ENCODE measurements around the gene SLC26A8. TPM values are rescaled to one million over a fixed set of nuclear protein-coding genes. Genes with fewer than 3 reads are reported as not detected.
"Not testable (repeated sequence)": the region's sequence is repeated elsewhere in the genome, so short reads cannot be mapped to it uniquely, and the experiment has no call there.

SLC26A8 gene
- total and polyA plus RNA-seq, 2 of the 13 experiments (the other 11 are each of a cell fraction or from before 2014, with no cell fraction given): 0.46 TPM; not detected in 1

GRCh38 chr6:36033935-36034334 is 9.5 kb upstream of the SLC26A8 start:
- no peaks in the 10 kb centered on the region for H3K9me3 ChIP-seq (ENCODE audit: low read length)
- TF ChIP-seq ZNF652 (CRISPR knock-in tag; IDR thresholded peaks at IDR 0.05; ENCODE audit: borderline replicate concordance, low read depth) (peak; percentile 69), TCF12 (IDR thresholded peaks at IDR 0.05) (no peak), TCF12 (CRISPR knock-in tag; IDR thresholded peaks at IDR 0.05) (no peak), ZBTB38 (CRISPR knock-in tag; IDR thresholded peaks at IDR 0.05) (no peak)
- no peak overlapping the region for H3K4me3 ChIP-seq (replicated peaks in 1 of 3; ENCODE audit: insufficient read depth in 1 of 3, low read depth in 2 of 3, low read length in 3 of 3)
- H3K27me3 ChIP-seq (ENCODE audit: control insufficient read depth in 1 of 2, insufficient read depth in 2 of 2, low read length in 2 of 2): no peaks in the 10 kb centered on the region; a peak in 1 of 5 replicates
- DNase-seq (ENCODE audit: low spot score) (no peak), FAIRE-seq (no peak), ATAC-seq (no peak)
- H3K36me3 ChIP-seq (replicated peaks in 1 of 2; ENCODE audit: control insufficient read depth in 1 of 2, insufficient read depth in 2 of 2, low read length in 2 of 2): peaks cover 0 to 2% of the 10 kb centered on the region in 2 experiments; a peak in 2 of 5 replicates
- in situ Hi-C loops (cut with HindIII; ENCODE audit: extremely low pct_ligation_motif_present, low pct_unique_long_range_greater_than_20kb): no loop called here
- peaks cover 65% of the 10 kb centered on the region for H3K4me1 ChIP-seq (ENCODE audit: insufficient read depth, low read length)
- WGBS (ENCODE audit: low lambda C conversion rate): 94% methylated on average over 3 of the region's 3 CpGs
- H4K20me1 ChIP-seq (ENCODE audit: insufficient read depth, low read length): peaks cover 69% of the 10 kb centered on the region
- BruUV-seq (replicated peaks): no TSS peak
- no peak overlapping the region for H3K27ac ChIP-seq (ENCODE audit: extremely low read length, insufficient read depth, low read length)
- no peak overlapping the region for H3K4me2 ChIP-seq (ENCODE audit: low read depth, low read length)
- intact Hi-C loops (cut with micrococcal nuclease; ENCODE audit: unreplicated experiment): no loop called here
- peaks cover 99% of the 10 kb centered on the region for H3K79me2 ChIP-seq (ENCODE audit: insufficient read depth, low read length)
- no peak overlapping the region for H3K9ac ChIP-seq (ENCODE audit: insufficient read depth, low read depth, low read length)
- POLR2A ChIA-PET: no interaction called here
- no peak overlapping the region for H2AFZ ChIP-seq (ENCODE audit: low read length)
- CTCF ChIA-PET (ENCODE audit: low intra/inter-chr PET ratio, low total read pairs): no interaction called here

- ATAC-seq; CTCF ChIA-PET (ENCODE audit: low intra/inter-chr PET ratio, low total read pairs); H3K4me3 ChIP-seq (replicated peaks in 1 of 3; ENCODE audit: insufficient read depth in 1 of 3, low read depth in 2 of 3, low read length in 3 of 3); H3K36me3 ChIP-seq (replicated peaks in 1 of 2; ENCODE audit: control insufficient read depth in 1 of 2, insufficient read depth in 2 of 2, low read length in 2 of 2); in situ Hi-C loops (cut with HindIII; ENCODE audit: extremely low pct_ligation_motif_present, low pct_unique_long_range_greater_than_20kb); H3K9me3 ChIP-seq (ENCODE audit: low read length); H3K9ac ChIP-seq (ENCODE audit: insufficient read depth, low read depth, low read length); BruUV-seq (replicated peaks); FAIRE-seq; DNase-seq (ENCODE audit: low spot score); H3K27me3 ChIP-seq (ENCODE audit: control insufficient read depth in 1 of 2, insufficient read depth in 2 of 2, low read length in 2 of 2); intact Hi-C loops (cut with micrococcal nuclease; ENCODE audit: unreplicated experiment); H3K4me2 ChIP-seq (ENCODE audit: low read depth, low read length); H2AFZ ChIP-seq (ENCODE audit: low read length); H3K27ac ChIP-seq (ENCODE audit: extremely low read length, insufficient read depth, low read length): not testable (repeated sequence)
- Histone ChIP-seq H3K4me1 (ENCODE audit: insufficient read depth, low read length) (peaks cover 57% of the 10 kb centered on the region), H4K20me1 (ENCODE audit: insufficient read depth, low read length) (peaks cover 61% of the 10 kb centered on the region), H3K79me2 (ENCODE audit: insufficient read depth, low read length) (peaks cover 99% of the 10 kb centered on the region)
- WGBS (ENCODE audit: low lambda C conversion rate): 97% methylated on average over 10 of the region's 10 CpGs
- POLR2A ChIA-PET: interaction anchor here (1.0 kb wide), 1 partner anchor 32 kb away, joined by 3 read pairs; no protein-coding TSS in a partner anchor
- TF ChIP-seq ZNF770 (CRISPR knock-in tag; IDR thresholded peaks at IDR 0.05): peak; percentile 48; the same call in 1 of the 2 replicates
- TF ChIP-seq NAIF1 (CRISPR knock-in tag; IDR thresholded peaks at IDR 0.05; ENCODE audit: borderline replicate concordance): 0 out of 2 replicates have a peak, but pooled peaks have one; percentile 33
- peak; percentile 94 for TF ChIP-seq ZNF121 (CRISPR knock-in tag; IDR thresholded peaks at IDR 0.05)
These were observed 8.7 kb upstream of the SLC26A8 start for GRCh38 chr6:36033144-36033543.
